H9 (cell line): ENCODE measurements around the gene WDR5. TPM values are rescaled to one million over a fixed set of nuclear protein-coding genes. Genes with fewer than 3 reads are reported as not detected.

Experiments used
- DNase-seq: peaks from one replicate; pipeline ENCODE4 v3.0.0-alpha.2; 2017
- H2AFZ ChIP-seq: one replicate; pipeline ENCODE4 v1.6.1; 2013; ENCODE audit warnings: mild to moderate bottlenecking, low read length, control low read depth, moderate library complexity
- H2AK5ac ChIP-seq: 2 replicates; pipeline ENCODE4 v1.6.1; 2013; ENCODE audit warnings: low read length, control low read depth, mixed read lengths; ENCODE audit not compliant: insufficient read length
- H2BK120ac ChIP-seq: one replicate; pipeline ENCODE4 v1.6.1; 2013; ENCODE audit warnings: low read depth, mild to moderate bottlenecking, low read length, control low read depth, inconsistent platforms; ENCODE audit not compliant: poor library complexity, severe bottlenecking
- H2BK12ac ChIP-seq: 2 replicates; pipeline ENCODE4 v1.6.1; 2013; ENCODE audit warnings: low read length, control low read depth, mixed read lengths, low read depth; ENCODE audit not compliant: insufficient read length
- H2BK15ac ChIP-seq: 2 replicates; pipeline ENCODE4 v1.6.1; 2013; ENCODE audit warnings: low read depth, low read length, control low read depth
- H2BK20ac ChIP-seq: one replicate; pipeline ENCODE4 v1.6.1; 2013; ENCODE audit warnings: low read depth, mild to moderate bottlenecking, low read length, control low read depth, inconsistent platforms; ENCODE audit not compliant: poor library complexity, severe bottlenecking
- H2BK5ac ChIP-seq: 2 replicates; pipeline ENCODE4 v1.6.1; 2013; ENCODE audit warnings: low read length, control low read depth, mixed read lengths; ENCODE audit not compliant: insufficient read length
- H3K14ac ChIP-seq: 2 replicates; pipeline ENCODE4 v1.6.1; 2013; ENCODE audit warnings: low read length, control low read depth; ENCODE audit not compliant: insufficient read depth
- H3K18ac ChIP-seq: 2 replicates; pipeline ENCODE4 v1.6.1; 2013; ENCODE audit warnings: low read depth, mild to moderate bottlenecking, mixed read lengths, low read length, control low read depth; ENCODE audit not compliant: insufficient read length
- H3K23ac ChIP-seq: 2 replicates; pipeline ENCODE4 v1.6.1; 2013; ENCODE audit warnings: low read length, control low read depth, mixed read lengths, low read depth; ENCODE audit not compliant: insufficient read length
- H3K23me2 ChIP-seq: 2 replicates; pipeline ENCODE4 v1.6.1; 2013; ENCODE audit warnings: low read depth, mild to moderate bottlenecking, mixed read lengths, low read length, control low read depth; ENCODE audit not compliant: insufficient read length, poor library complexity, severe bottlenecking
- H3K27ac ChIP-seq: 2 replicates; pipeline ENCODE4 v1.5.1; 2013; ENCODE audit warnings: low read length, control low read depth, mixed read lengths, low read depth; ENCODE audit not compliant: insufficient read length
- H3K27me3 ChIP-seq: 2 replicates; pipeline ENCODE4 v1.6.1; 2013; ENCODE audit warnings: low read length, control low read depth, inconsistent platforms; ENCODE audit not compliant: insufficient read depth
- H3K4ac ChIP-seq: 2 replicates; pipeline ENCODE4 v1.6.1; 2013; ENCODE audit warnings: low read depth, mild to moderate bottlenecking, control low read depth, inconsistent platforms, low read length, moderate library complexity
- H3K4me1 ChIP-seq: 2 replicates; pipeline ENCODE4 v1.6.1; 2013; ENCODE audit warnings: low read length, control low read depth, inconsistent platforms; ENCODE audit not compliant: insufficient read depth
- H3K4me2 ChIP-seq: 2 replicates; pipeline ENCODE4 v1.6.1; 2013; ENCODE audit warnings: low read length, control low read depth, mixed read lengths; ENCODE audit not compliant: insufficient read length, insufficient read depth
- H3K56ac ChIP-seq: 2 replicates; pipeline ENCODE4 v1.6.1; 2013; ENCODE audit warnings: low read depth, mild to moderate bottlenecking, mixed read lengths, low read length, control low read depth; ENCODE audit not compliant: insufficient read length
- H3K79me1 ChIP-seq: 2 replicates; pipeline ENCODE4 v1.6.1; 2013; ENCODE audit warnings: low read depth, mild to moderate bottlenecking, moderate library complexity, low read length, control low read depth, inconsistent platforms; ENCODE audit not compliant: insufficient read depth, poor library complexity, severe bottlenecking
- H3K79me2 ChIP-seq: 2 replicates; pipeline ENCODE4 v1.6.1; 2013; ENCODE audit warnings: low read length, control low read depth, inconsistent platforms; ENCODE audit not compliant: insufficient read depth
- H3K9ac ChIP-seq: 2 replicates; pipeline ENCODE4 v1.6.1; 2013; ENCODE audit warnings: low read length, control low read depth, mixed read lengths; ENCODE audit not compliant: insufficient read length; ENCODE audit errors: extremely low read depth
- H3K9me3 ChIP-seq: one replicate; pipeline ENCODE4 v1.6.1; 2013; ENCODE audit warnings: low read depth, low read length, inconsistent platforms; ENCODE audit not compliant: control insufficient read depth
- H3T11ph ChIP-seq: one replicate; pipeline ENCODE4 v1.6.1; 2013; ENCODE audit warnings: mild to moderate bottlenecking, low read length, control low read depth, inconsistent platforms
- H4K20me1 ChIP-seq: one replicate; pipeline ENCODE4 v1.6.1; 2013; ENCODE audit not compliant: control insufficient read depth, insufficient read length, insufficient read depth
- H4K5ac ChIP-seq: 2 replicates; pipeline ENCODE4 v1.6.1; 2013; ENCODE audit warnings: low read depth, mild to moderate bottlenecking, mixed read lengths, low read length, control low read depth; ENCODE audit not compliant: insufficient read length
- H4K8ac ChIP-seq: replicated peaks from 2 replicates; pipeline ENCODE4 v1.6.1; 2013; ENCODE audit warnings: low read length, control low read depth, mixed read lengths, low read depth; ENCODE audit not compliant: insufficient read length
- H4K91ac ChIP-seq: 2 replicates; pipeline ENCODE4 v1.6.1; 2013; ENCODE audit warnings: low read depth, mild to moderate bottlenecking, moderate library complexity, mixed read lengths, low read length, control low read depth; ENCODE audit not compliant: insufficient read length
- H3K27ac Mint-ChIP-seq, 3 experiments: 2 replicates in 2 of 3; 3 replicates in 1 of 3; pipeline ENCODE4 v1.8.0; 2020 to 2021; ENCODE audit warnings: mixed read lengths in 3 of 3, mild to moderate bottlenecking in 1 of 3, moderate library complexity in 1 of 3
- H3K27me3 Mint-ChIP-seq: 2 replicates; pipeline ENCODE4 v1.8.0; 2021; ENCODE audit warnings: low read depth, mild to moderate bottlenecking, moderate library complexity, mixed read lengths
- H3K36me3 Mint-ChIP-seq, 3 experiments: 2 replicates in 2 of 3; 3 replicates in 1 of 3; pipeline ENCODE4 v1.8.0; 2020 to 2021; ENCODE audit warnings: low read depth in 3 of 3, mixed read lengths in 3 of 3; ENCODE audit not compliant: insufficient read depth in 1 of 3
- H3K4me1 Mint-ChIP-seq, 2 experiments: 2 replicates each; pipeline ENCODE4 v1.8.0; 2020; ENCODE audit warnings: mixed read lengths in 2 of 2
- H3K4me3 Mint-ChIP-seq, 2 experiments: 2 replicates in 1 of 2; 3 replicates in 1 of 2; pipeline ENCODE4 v1.8.0; 2020 to 2021; ENCODE audit warnings: mild to moderate bottlenecking in 2 of 2, mixed read lengths in 2 of 2, moderate library complexity in 1 of 2
- H3K9me3 Mint-ChIP-seq, 2 experiments: 2 replicates in 1 of 2; 3 replicates in 1 of 2; pipeline ENCODE4 v1.8.0; 2020; ENCODE audit warnings: mild to moderate bottlenecking in 2 of 2, mixed read lengths in 2 of 2, moderate library complexity in 1 of 2
- CTCF ChIP-seq: fragments of 200-600 bp; sonication (generic); conservative IDR thresholded peaks from 3 replicates; pipeline ENCODE4 v1.8.0; 2021; ENCODE audit warnings: antibody characterized with exemption, mild to moderate bottlenecking
- WGBS: extraction: QIAGEN DNeasy Blood & Tissue Kit; methylation state at CpG from one replicate; pipeline ENCODE4 v1.1.7; 2013; ENCODE audit warnings: missing lambda C conversion rate, low lambda C conversion rate, mixed read lengths; ENCODE audit not compliant: insufficient read length; ENCODE audit errors: extremely low coverage; 5-methylcytosine and 5-hydroxymethylcytosine counted together
- total RNA-seq: library from RNA; stranded (reverse); gene quantifications from 2 replicates; pipeline ENCODE4 v1.2.1, GENCODE V29; 2021

WDR5 gene
- total RNA-seq, 1 experiment from 2014 or later, result 72.3 TPM

GRCh38 chr9:134203224-134203623, 67.3 kb downstream of the WDR5 start:
- Histone ChIP-seq H4K5ac (no peak overlapping the region), H3K4me1 (no peaks in the 10 kb centered on the region), H3K9ac (no peak overlapping the region), H4K20me1 (no peaks in the 10 kb centered on the region), H3K56ac (no peak overlapping the region), H3T11ph (no peak overlapping the region), H2BK20ac (no peak overlapping the region), H4K91ac (no peak overlapping the region), H3K9me3 (no peaks in the 10 kb centered on the region), H2BK120ac (no peak overlapping the region), H4K8ac (no peak overlapping the region), H2BK12ac (no peak overlapping the region), H3K18ac (no peak overlapping the region), H3K23ac (no peak overlapping the region), H3K27ac (no peak overlapping the region), H2AFZ (no peak overlapping the region), H3K14ac (no peak overlapping the region), H3K79me1 (no peaks in the 10 kb centered on the region), H3K4me2 (no peak overlapping the region), H3K4ac (no peak overlapping the region), H3K23me2 (no peaks in the 10 kb centered on the region), H2AK5ac (no peak overlapping the region), H2BK15ac (no peak overlapping the region), H3K27me3 (no peaks in the 10 kb centered on the region), H3K79me2 (no peaks in the 10 kb centered on the region), H2BK5ac (no peak overlapping the region)
- H3K27ac Mint-ChIP-seq, result no peak overlapping the region
- no peaks in the 10 kb centered on the region; the same call in 1 of the 2 replicates for H3K27me3 Mint-ChIP-seq
- TF ChIP-seq CTCF, result no peak
- no peak for DNase-seq
- H3K36me3 Mint-ChIP-seq, result no peaks in the 10 kb centered on the region
- WGBS, result no CpG with 5 or more reads among the region's 2 CpGs
- H3K9me3 Mint-ChIP-seq, result no peaks in the 10 kb centered on the region
- H3K4me3 Mint-ChIP-seq, result no peak overlapping the region
- H3K4me1 Mint-ChIP-seq, result peaks cover 5 to 9% of the 10 kb centered on the region in 2 experiments
